GM23338 (cell line): ENCODE data around the gene ZNF334. TPM values are rescaled to one million over a fixed set of nuclear protein-coding genes. Genes with fewer than 3 reads are reported as not detected.

Source experiments
- ATAC-seq: fragments of 200-7000 bp; cut with Tn5 transposase; 3 replicates; pipeline ENCODE4 v1.9.1; 2020
- DNase-seq: peaks from one replicate; pipeline ENCODE4 v3.0.0-alpha.2; 2015; ENCODE audit warnings: low spot score
- H2AFZ ChIP-seq: fragments of 200-600 bp; sonication (generic); 2 replicates; pipeline ENCODE4 v1.8.0; 2016; ENCODE audit warnings: antibody characterized with exemption, mild to moderate bottlenecking, moderate library complexity
- H3F3A ChIP-seq: fragments of 200-600 bp; sonication (generic); replicated peaks from 2 replicates; pipeline ENCODE4 v1.8.0; 2017; ENCODE audit warnings: antibody characterized with exemption, mixed run types, low read depth
- H3K27ac ChIP-seq: fragments of 200-600 bp; sonication (generic); 2 replicates; pipeline ENCODE4 v1.6.1; 2016; ENCODE audit warnings: low read depth
- H3K27me3 ChIP-seq: fragments of 200-600 bp; sonication (generic); 2 replicates; pipeline ENCODE4 v1.8.0; 2016; ENCODE audit warnings: mild to moderate bottlenecking, mixed run types, moderate library complexity; ENCODE audit not compliant: insufficient read depth
- H3K36me3 ChIP-seq: fragments of 200-600 bp; sonication (generic); 2 replicates; pipeline ENCODE4 v1.8.0; 2016; ENCODE audit warnings: mild to moderate bottlenecking; ENCODE audit not compliant: insufficient read depth
- H3K4me1 ChIP-seq: fragments of 200-600 bp; sonication (generic); 2 replicates; pipeline ENCODE4 v1.8.0; 2016; ENCODE audit warnings: mild to moderate bottlenecking, moderate library complexity; ENCODE audit not compliant: insufficient read depth
- H3K4me2 ChIP-seq: fragments of 200-600 bp; sonication (generic); 2 replicates; pipeline ENCODE4 v1.7.1; 2017; ENCODE audit warnings: mixed run types
- H3K4me3 ChIP-seq: fragments of 200-600 bp; sonication (generic); 2 replicates; pipeline ENCODE4 v1.6.1; 2016; ENCODE audit warnings: mixed run types
- H3K79me2 ChIP-seq: fragments of 200-600 bp; sonication (generic); replicated peaks from 2 replicates; pipeline ENCODE4 v1.8.0; 2017; ENCODE audit warnings: mild to moderate bottlenecking; ENCODE audit not compliant: insufficient read depth
- H3K9me2 ChIP-seq: fragments of 200-600 bp; sonication (generic); 2 replicates; pipeline ENCODE4 v1.8.0; 2017; ENCODE audit not compliant: insufficient read depth
- H4K20me1 ChIP-seq: fragments of 200-600 bp; sonication (generic); replicated peaks from 2 replicates; pipeline ENCODE4 v1.8.0; 2017; ENCODE audit warnings: mild to moderate bottlenecking; ENCODE audit not compliant: insufficient read depth
- H3K27ac Mint-ChIP-seq: 2 replicates; pipeline ENCODE4 v1.8.0; 2020; ENCODE audit warnings: inconsistent platforms, mild to moderate bottlenecking, moderate library complexity, mixed read lengths
- H3K27me3 Mint-ChIP-seq: 3 replicates; pipeline ENCODE4 v1.8.0; 2022; ENCODE audit warnings: low read depth, mild to moderate bottlenecking, moderate library complexity, mixed read lengths, inconsistent platforms; ENCODE audit not compliant: insufficient read depth, poor library complexity
- H3K36me3 Mint-ChIP-seq: 3 replicates; pipeline ENCODE4 v1.8.0; 2021; ENCODE audit warnings: low read depth, mild to moderate bottlenecking, inconsistent platforms, moderate library complexity, mixed read lengths
- H3K4me1 Mint-ChIP-seq: 3 replicates; pipeline ENCODE4 v1.8.0; 2020; ENCODE audit warnings: mild to moderate bottlenecking, inconsistent platforms, mixed read lengths
- H3K4me3 Mint-ChIP-seq: 3 replicates; pipeline ENCODE4 v1.8.0; 2021; ENCODE audit warnings: moderate library complexity, mild to moderate bottlenecking, inconsistent platforms, mixed read lengths
- H3K9me3 Mint-ChIP-seq: 3 replicates; pipeline ENCODE4 v1.8.0; 2020; ENCODE audit warnings: moderate library complexity, mild to moderate bottlenecking, inconsistent platforms, mixed read lengths
- CREB1 ChIP-seq: fragments of 250-450 bp; sonication (Bioruptor Pico); IDR thresholded peaks from 2 replicates; pipeline ENCODE4 v1.5.0; 2020; ENCODE audit warnings: low read depth, mild to moderate bottlenecking, moderate library complexity
- CTCF ChIP-seq, 2 experiments: fragments of 200-600 bp in 1 of 2; sonication (generic) in 1 of 2; conservative IDR thresholded peaks; 2 replicates each; pipeline versions ENCODE4 v1.5.1 to v1.6.1; 2016 to 2017; ENCODE audit warnings: antibody characterized with exemption in 2 of 2, low read depth in 2 of 2, mild to moderate bottlenecking in 2 of 2, moderate library complexity in 1 of 2
- EZH2phosphoT487 ChIP-seq: fragments of 200-600 bp; sonication (generic); IDR thresholded peaks from one replicate; pipeline ENCODE4 v1.8.1; 2018; ENCODE audit warnings: antibody characterized with exemption; ENCODE audit not compliant: unreplicated experiment
- JUNB ChIP-seq: IDR thresholded peaks from one replicate; pipeline ENCODE4 v1.6.1; 2016; ENCODE audit warnings: antibody characterized with exemption; ENCODE audit not compliant: unreplicated experiment
- NANOG ChIP-seq: IDR thresholded peaks from 2 replicates; pipeline ENCODE4 v1.6.1; 2016; ENCODE audit warnings: antibody characterized with exemption, borderline replicate concordance
- POLR2AphosphoS5 ChIP-seq: IDR thresholded peaks from 2 replicates; pipeline ENCODE4 v1.6.1; 2016; ENCODE audit warnings: antibody characterized with exemption, low read depth
- ZNF114 ChIP-seq: fragments of 250-450 bp; sonication (Bioruptor Pico); IDR thresholded peaks from 2 replicates; pipeline ENCODE4 v1.5.0; 2020; ENCODE audit warnings: mild to moderate bottlenecking, moderate library complexity
- ZNF331 ChIP-seq: fragments of 250-450 bp; sonication (Bioruptor Pico); IDR thresholded peaks from 2 replicates; pipeline ENCODE4 v1.5.0; 2020; ENCODE audit warnings: low read depth, mild to moderate bottlenecking, moderate library complexity
- polyA plus RNA-seq: library from polyadenylated mRNA; unstranded; fragments of >200 nt; fragmentation: Nextera tagmentation; extraction: Ambion mirVana; gene quantifications from 2 replicates; pipeline ENCODE4 v1.2.1, GENCODE V29; 2016
- total RNA-seq: library from RNA; depleted of rRNA; stranded (reverse); fragments of >200 nt; shearing (Covaris generic); gene quantifications from 2 replicates; pipeline ENCODE4 v1.2.3, GENCODE V29; 2014
- TF ChIP-seq, protein P1 (sequence below): IDR thresholded peaks from 2 replicates; pipeline ENCODE4 v1.6.1; 2016; ENCODE audit warnings: antibody characterized with exemption
- TF ChIP-seq, protein P2 (sequence below): fragments of 250-450 bp; sonication (Bioruptor Pico); IDR thresholded peaks from 2 replicates; pipeline ENCODE4 v1.5.0; 2020; ENCODE audit warnings: mild to moderate bottlenecking, moderate library complexity

Gene ZNF334
- total and polyA plus RNA-seq, 2 experiments from 2014 or later = 12.4 to 19.1 TPM

DNA sequence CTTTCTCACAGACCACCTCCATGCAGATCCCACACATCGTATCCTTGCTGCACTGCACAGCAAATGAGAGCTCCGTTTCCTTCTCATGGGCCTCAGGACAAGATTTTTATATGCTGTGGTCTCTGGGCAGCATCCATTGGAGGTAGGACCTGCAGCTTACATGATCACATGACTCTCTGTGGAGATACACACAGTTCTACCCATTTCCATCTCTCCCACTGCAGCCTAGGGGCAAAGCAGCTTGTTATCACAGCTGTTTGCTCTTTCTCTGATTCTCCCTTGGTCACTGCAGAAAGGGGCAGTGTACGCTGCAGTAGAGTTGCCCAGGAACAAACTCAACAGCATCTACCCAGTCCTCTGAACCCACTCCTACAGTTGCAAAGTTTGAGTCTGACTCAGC is 48.9 kb downstream of the ZNF334 start:
- Histone ChIP-seq H3K79me2 (no peaks in the 10 kb centered on the region), H3K27ac (no peak overlapping the region), H3F3A (no peaks in the 10 kb centered on the region), H3K4me2 (no peak overlapping the region), H3K27me3 (no peaks in the 10 kb centered on the region), H3K4me3 (no peak overlapping the region), H4K20me1 (no peaks in the 10 kb centered on the region), H2AFZ (no peak overlapping the region), H3K36me3 (no peaks in the 10 kb centered on the region), H3K4me1 (peaks cover 6% of the 10 kb centered on the region; the same call in 1 of the 2 replicates), H3K9me2 (no peaks in the 10 kb centered on the region; the same call in 1 of the 2 replicates)
- no peak overlapping the region for H3K27ac Mint-ChIP-seq
- no peak for TF ChIP-seq CTCF (conservative IDR thresholded peaks at IDR 0.05; ENCODE audit: low read depth in 2 of 2)
- TF ChIP-seq, protein P1, sequence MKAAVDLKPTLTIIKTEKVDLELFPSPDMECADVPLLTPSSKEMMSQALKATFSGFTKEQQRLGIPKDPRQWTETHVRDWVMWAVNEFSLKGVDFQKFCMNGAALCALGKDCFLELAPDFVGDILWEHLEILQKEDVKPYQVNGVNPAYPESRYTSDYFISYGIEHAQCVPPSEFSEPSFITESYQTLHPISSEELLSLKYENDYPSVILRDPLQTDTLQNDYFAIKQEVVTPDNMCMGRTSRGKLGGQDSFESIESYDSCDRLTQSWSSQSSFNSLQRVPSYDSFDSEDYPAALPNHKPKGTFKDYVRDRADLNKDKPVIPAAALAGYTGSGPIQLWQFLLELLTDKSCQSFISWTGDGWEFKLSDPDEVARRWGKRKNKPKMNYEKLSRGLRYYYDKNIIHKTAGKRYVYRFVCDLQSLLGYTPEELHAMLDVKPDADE = no peak
- TF ChIP-seq EZH2phosphoT487 = no peak
- TF ChIP-seq JUNB = no peak
- no peak for TF ChIP-seq ZNF114 (CRISPR knock-in tag)
- ATAC-seq (no peak), DNase-seq (no peak)
- no peak overlapping the region for H3K4me3 Mint-ChIP-seq
- H3K4me1 Mint-ChIP-seq = peaks cover 8% of the 10 kb centered on the region; the same call in 2 of the 3 replicates
- H3K9me3 Mint-ChIP-seq = no peaks in the 10 kb centered on the region
- peaks cover 1% of the 10 kb centered on the region for H3K27me3 Mint-ChIP-seq
- no peaks in the 10 kb centered on the region for H3K36me3 Mint-ChIP-seq

- Mint-ChIP-seq H3K9me3 (peaks cover 1% of the 10 kb centered on the region; the same call in 1 of the 3 replicates), H3K36me3 (no peaks in the 10 kb centered on the region), H3K4me1 (peaks cover 11% of the 10 kb centered on the region; the same call in 2 of the 3 replicates), H3K4me3 (no peak overlapping the region), H3K27me3 (peaks cover 4% of the 10 kb centered on the region), H3K27ac (no peak overlapping the region)
- H3K27me3 ChIP-seq = no peaks in the 10 kb centered on the region
- H3K79me2 ChIP-seq = no peaks in the 10 kb centered on the region
- H3K27ac ChIP-seq = no peak overlapping the region
- DNase-seq = no peak
- no peak for TF ChIP-seq POLR2AphosphoS5
- TF ChIP-seq CREB1 (CRISPR knock-in tag) = no peak
- TF ChIP-seq NANOG = no peak
- no peak for TF ChIP-seq ZNF331
- TF ChIP-seq ZNF114 (CRISPR knock-in tag) = no peak
- TF ChIP-seq, protein P2, sequence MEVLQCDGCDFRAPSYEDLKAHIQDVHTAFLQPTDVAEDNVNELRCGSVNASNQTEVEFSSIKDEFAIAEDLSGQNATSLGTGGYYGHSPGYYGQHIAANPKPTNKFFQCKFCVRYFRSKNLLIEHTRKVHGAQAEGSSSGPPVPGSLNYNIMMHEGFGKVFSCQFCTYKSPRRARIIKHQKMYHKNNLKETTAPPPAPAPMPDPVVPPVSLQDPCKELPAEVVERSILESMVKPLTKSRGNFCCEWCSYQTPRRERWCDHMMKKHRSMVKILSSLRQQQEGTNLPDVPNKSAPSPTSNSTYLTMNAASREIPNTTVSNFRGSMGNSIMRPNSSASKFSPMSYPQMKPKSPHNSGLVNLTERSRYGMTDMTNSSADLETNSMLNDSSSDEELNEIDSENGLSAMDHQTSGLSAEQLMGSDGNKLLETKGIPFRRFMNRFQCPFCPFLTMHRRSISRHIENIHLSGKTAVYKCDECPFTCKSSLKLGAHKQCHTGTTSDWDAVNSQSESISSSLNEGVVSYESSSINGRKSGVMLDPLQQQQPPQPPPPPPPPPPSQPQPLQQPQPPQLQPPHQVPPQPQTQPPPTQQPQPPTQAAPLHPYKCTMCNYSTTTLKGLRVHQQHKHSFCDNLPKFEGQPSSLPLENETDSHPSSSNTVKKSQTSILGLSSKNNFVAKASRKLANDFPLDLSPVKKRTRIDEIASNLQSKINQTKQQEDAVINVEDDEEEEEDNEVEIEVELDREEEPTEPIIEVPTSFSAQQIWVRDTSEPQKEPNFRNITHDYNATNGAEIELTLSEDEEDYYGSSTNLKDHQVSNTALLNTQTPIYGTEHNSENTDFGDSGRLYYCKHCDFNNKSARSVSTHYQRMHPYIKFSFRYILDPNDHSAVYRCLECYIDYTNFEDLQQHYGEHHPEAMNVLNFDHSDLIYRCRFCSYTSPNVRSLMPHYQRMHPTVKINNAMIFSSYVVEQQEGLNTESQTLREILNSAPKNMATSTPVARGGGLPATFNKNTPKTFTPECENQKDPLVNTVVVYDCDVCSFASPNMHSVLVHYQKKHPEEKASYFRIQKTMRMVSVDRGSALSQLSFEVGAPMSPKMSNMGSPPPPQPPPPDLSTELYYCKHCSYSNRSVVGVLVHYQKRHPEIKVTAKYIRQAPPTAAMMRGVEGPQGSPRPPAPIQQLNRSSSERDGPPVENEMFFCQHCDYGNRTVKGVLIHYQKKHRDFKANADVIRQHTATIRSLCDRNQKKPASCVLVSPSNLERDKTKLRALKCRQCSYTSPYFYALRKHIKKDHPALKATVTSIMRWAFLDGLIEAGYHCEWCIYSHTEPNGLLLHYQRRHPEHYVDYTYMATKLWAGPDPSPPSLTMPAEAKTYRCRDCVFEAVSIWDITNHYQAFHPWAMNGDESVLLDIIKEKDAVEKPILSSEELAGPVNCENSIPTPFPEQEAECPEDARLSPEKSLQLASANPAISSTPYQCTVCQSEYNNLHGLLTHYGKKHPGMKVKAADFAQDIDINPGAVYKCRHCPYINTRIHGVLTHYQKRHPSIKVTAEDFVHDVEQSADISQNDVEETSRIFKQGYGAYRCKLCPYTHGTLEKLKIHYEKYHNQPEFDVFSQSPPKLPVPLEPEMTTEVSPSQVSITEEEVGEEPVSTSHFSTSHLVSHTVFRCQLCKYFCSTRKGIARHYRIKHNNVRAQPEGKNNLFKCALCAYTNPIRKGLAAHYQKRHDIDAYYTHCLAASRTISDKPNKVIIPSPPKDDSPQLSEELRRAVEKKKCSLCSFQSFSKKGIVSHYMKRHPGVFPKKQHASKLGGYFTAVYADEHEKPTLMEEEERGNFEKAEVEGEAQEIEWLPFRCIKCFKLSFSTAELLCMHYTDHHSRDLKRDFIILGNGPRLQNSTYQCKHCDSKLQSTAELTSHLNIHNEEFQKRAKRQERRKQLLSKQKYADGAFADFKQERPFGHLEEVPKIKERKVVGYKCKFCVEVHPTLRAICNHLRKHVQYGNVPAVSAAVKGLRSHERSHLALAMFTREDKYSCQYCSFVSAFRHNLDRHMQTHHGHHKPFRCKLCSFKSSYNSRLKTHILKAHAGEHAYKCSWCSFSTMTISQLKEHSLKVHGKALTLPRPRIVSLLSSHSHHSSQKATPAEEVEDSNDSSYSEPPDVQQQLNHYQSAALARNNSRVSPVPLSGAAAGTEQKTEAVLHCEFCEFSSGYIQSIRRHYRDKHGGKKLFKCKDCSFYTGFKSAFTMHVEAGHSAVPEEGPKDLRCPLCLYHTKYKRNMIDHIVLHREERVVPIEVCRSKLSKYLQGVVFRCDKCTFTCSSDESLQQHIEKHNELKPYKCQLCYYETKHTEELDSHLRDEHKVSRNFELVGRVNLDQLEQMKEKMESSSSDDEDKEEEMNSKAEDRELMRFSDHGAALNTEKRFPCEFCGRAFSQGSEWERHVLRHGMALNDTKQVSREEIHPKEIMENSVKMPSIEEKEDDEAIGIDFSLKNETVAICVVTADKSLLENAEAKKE = no peak
- TF ChIP-seq, protein P1 = no peak
- no peaks in the 10 kb centered on the region for H3K36me3 ChIP-seq
- no peaks in the 10 kb centered on the region; the same call in 1 of the 2 replicates for H3K9me2 ChIP-seq
- no peak overlapping the region for H2AFZ ChIP-seq
- H4K20me1 ChIP-seq = no peaks in the 10 kb centered on the region
- H3K4me2 ChIP-seq = no peak overlapping the region
- no peak for ATAC-seq
- H3K4me1 ChIP-seq = peaks cover 8% of the 10 kb centered on the region; the same call in 1 of the 2 replicates
- no peaks in the 10 kb centered on the region for H3F3A ChIP-seq
- H3K4me3 ChIP-seq = no peak overlapping the region
Measured at GRCh38 chr20:46463852-46464251, 49.5 kb downstream of the ZNF334 start.
